Esophagus squamous epithelium (tissue), 4 donors: ENCODE measurements around the gene FKBP11.

ENCODE experiments used
- CTCF ChIP-seq, 6 experiments: fragments of 450-650 bp in 4 of 6; fragments of 200-600 bp in 2 of 6; sonication (generic) in 2 of 6; IDR thresholded peaks; one replicate each; pipeline ENCODE4 v1.5.1; 2016 to 2019; ENCODE audit warnings: antibody characterized with exemption in 6 of 6, mild to moderate bottlenecking in 4 of 6, moderate library complexity in 4 of 6
- POLR2A ChIP-seq, 4 donors: fragments of 450-650 bp; IDR thresholded peaks; one replicate each; pipeline ENCODE4 v1.6.1; 2017; ENCODE audit warnings: antibody characterized with exemption in 4 of 4, mild to moderate bottlenecking in 4 of 4, moderate library complexity in 3 of 4

GRCh38 chr12:48940181-48940580 lies 14.9 kb upstream of the FKBP11 start:
- TF ChIP-seq CTCF (IDR thresholded peaks at IDR 0.05) (no peak), POLR2A (IDR thresholded peaks at IDR 0.05) (no peak)
